Bronchial smooth muscle cell (primary cell): ENCODE measurements around the gene DSG1. TPM values are rescaled to one million over a fixed set of nuclear protein-coding genes. Genes with fewer than 3 reads are reported as not detected.

Experiments used
- total RNA-seq: library from RNA; depleted of rRNA; stranded (reverse); fragments of >200 nt; gene quantifications from 2 replicates; pipeline ENCODE4 v1.2.1, GENCODE V29; 2014

DSG1 gene
- not detected in 2 replicates for total RNA-seq

DNA sequence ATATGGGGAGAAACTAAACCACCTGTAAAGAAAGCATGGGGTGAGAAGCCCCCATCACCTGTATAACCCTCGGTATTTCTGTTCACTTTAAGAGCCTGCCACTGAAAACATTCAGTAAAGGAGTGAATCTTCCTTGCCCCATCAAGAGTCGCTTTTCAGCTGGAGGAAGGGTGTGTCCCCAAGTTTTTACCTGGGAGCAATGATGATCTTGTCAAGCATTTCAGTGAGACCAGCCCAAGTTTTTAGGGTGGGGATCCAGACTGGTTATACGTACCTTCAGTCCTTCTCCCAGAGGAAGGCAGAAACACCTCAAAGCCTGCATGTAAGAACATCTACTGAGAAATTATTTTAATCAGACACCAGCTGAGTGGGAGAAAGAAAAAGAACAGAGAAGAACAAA is at the start of gene DSG1:
TSS of gene DSG1 (plus strand) at position 301 of the 400 bp plus-strand sequence. CDS start 141 bp downstream, outside the sequence.

DNA sequence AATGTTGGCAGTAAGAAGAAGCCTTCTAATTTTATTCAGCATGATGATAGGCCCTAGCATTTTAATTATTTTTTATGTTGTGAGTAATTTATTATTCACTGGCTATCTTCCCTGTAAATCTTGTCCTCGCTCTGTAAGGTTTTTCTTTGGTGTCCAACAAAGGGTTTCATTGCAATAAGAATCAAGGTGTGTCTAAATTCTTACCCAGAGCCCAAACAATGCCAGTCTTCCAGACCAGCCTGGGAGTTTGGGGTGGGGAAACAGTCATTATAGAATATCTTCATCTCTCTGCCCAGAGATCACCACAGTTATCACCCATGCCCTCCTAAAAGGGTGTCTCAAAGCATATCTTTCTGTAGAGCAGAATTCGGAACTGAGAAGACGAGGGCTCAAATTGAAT is 58.5 kb downstream of the DSG1 start, which contains the start of gene DSG4:
TSS of gene DSG4 (plus strand) at position 301 of the 400 bp plus-strand sequence. CDS start 135 bp downstream, outside the sequence.

Other genes with a start within 250 kb of the DSG1 start
- gene DSC2, start 215.7 kb upstream of the DSG1 start, total RNA-seq, result under 0.01 and 0.09 TPM in 2 replicates
- not detected in 2 replicates for gene DSC1, start 155.3 kb upstream of the DSG1 start, total RNA-seq
- not detected in 2 replicates for gene DSG4, start 58.6 kb downstream of the DSG1 start, total RNA-seq
- gene DSG3, start 129.6 kb downstream of the DSG1 start, total RNA-seq, result 0.16 and 0.26 TPM in 2 replicates
- gene DSG2, start 180.0 kb downstream of the DSG1 start, total RNA-seq, result 0.17 and 2.2 TPM in 2 replicates